NCI-H2029 treated with DMSO at 0.1 percent for 48 hours (cell line): ENCODE measurements around the gene TCF4.

Experiments used
- DNase-seq: peaks from one replicate; lab custom pipeline; 2025; lab: John Stamatoyannopoulos, UW

TCF4 gene

DNA sequence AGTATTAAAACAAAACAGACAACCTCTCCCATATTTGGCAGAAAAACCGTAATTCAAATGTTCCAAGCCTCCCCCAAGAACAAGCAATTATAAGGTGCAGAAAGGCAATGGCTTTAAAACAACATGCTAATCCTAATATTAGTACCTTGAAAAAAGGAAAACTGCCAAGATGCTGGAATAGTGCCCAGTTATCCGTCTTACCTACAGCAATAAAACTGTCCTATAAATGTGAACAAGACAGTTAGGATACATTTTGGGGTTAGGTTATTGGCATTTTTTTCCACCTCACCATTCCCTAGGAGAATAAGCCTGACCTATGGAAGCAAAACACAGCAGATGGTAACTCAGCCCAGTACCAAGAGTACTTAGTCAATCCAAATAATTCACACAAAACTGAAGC lies 83.2 kb downstream of the TCF4 start:
- no peak for DNase-seq

DNA sequence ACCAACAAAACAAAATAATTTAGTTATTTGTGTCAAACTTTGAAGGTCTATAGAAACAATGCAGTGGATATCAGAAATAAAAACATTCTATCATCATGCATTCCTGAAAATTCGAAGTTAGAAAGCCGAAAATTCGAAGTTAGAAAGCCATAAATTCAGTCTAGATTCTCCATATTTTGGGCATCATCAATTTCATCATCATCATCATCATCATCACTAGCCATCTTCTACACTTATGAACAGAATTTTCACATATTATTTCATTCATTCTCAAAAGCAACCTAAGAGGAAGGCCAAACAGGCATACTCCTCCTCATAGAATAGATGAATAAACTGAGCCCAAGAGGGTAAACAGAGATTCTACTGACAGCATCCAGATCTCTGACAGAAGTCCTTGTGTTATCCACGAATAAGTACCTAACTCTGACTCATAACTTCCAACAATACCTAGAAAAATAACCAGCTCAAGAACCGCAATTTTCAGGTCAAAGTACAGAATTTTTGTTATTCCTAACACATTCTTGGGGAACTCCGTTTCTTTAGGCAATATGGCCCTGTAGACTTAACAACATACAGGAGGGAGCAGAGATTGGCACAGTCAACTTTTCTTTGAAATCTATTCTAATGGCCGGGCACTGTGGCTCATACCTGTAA lies 84.7 kb downstream of the TCF4 start:
- DNase-seq = no peak

DNA sequence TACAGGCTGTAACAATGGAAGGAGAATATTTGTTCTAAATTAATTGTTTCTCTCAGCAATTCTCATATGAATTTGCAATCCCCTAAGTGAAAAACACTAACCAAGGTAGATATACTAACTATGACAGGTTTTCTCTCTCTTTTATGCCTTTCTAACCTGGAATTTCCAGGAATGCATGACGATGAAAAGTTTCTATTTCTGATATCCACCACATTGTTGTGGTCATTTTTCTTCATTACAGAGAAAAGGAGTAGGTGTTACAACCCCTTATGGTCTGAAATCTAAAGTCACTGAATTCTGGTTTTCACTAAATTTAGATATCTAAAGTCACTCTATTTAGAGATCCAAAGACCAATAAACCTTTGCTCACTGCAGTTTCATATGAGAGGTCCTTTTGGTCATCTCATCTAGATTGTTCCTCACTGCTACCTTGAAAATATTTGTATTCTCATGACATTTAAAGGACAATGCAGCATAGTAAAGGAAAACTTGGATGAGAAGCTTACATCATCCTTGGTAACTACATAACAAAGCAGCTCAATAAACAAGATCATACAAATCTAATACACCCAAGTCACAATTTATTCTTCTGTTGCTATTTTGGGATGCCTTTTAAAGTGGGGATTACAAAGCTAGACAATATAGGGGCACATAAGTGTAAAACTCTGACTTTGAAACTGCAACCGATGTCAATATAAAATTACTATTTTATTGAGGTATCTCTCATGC lies 85.8 kb downstream of the TCF4 start:
- DNase-seq = no peak

DNA sequence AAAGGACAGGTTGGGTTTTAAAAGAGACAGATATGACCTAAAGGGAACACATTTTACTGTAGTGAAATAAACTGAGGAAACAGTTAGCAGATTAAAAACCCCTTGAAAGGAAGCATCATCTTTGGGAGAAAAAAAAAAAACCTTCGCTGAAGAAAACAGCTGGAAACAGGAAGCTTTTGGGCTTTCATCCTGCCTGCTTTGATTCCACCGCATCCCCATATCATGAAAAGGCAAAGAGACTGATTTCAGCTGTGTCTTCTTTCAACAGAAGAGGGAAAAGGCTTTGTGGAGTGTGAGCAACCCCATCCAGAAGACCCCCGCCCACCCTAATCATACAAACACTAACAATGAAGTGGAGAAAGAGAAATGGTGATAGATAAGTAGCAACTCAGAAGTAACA lies 86.4 kb downstream of the TCF4 start:
- DNase-seq = no peak

DNA sequence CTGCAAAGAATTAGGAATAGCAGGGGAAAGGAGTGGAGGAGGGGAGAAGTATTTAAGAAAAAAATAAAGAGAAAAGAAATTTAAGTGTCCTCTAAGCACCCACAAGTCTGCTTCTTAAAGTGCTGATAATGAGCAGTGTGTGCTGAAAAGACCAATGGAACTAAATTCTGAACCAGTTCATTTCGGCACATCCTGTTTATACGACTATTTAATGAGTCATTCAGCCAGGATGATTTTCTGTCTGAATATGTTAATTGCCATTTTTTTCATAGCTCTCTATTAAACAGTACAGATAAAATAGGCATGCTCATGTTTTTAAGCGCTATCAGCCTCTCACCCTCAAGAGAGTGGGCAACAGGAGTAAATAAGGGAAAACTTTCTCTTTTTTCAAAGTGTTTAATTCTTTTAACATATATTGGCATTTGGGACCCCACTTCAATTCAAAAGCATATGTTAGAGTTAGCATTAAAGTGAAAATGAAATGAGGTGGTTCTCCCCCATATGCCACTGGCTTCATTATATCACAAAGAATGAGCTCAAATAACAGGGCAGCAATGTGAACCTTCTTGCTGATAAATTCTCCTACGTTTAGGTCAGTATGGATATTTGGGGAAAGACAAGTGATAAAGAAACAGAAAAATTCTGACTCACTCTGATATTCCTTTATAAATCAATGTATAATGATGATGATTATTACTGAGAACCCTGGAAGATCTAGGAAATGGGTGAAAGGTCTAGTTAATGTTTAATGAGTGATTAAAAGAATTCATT lies 87.5 kb downstream of the TCF4 start:
- no peak for DNase-seq

DNA sequence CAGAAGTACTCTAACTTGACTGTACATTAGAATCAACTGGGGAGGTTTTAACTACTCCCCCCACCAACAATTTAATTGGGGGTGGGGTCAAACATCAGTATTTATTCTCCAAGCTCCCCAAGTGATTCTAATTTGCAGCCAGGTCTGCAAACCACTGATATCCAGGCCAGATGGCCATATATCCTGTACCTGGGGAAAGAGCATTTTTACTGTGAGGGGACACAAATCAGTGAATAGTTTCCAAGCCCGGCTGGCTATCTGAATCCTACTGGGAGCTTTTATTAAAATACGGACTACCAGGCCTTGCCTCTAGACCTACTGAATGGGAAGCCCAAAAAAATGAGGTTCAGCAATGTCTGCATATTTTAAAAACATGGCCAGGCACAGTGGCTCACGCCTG lies 88.5 kb downstream of the TCF4 start:
- DNase-seq = no peak

DNA sequence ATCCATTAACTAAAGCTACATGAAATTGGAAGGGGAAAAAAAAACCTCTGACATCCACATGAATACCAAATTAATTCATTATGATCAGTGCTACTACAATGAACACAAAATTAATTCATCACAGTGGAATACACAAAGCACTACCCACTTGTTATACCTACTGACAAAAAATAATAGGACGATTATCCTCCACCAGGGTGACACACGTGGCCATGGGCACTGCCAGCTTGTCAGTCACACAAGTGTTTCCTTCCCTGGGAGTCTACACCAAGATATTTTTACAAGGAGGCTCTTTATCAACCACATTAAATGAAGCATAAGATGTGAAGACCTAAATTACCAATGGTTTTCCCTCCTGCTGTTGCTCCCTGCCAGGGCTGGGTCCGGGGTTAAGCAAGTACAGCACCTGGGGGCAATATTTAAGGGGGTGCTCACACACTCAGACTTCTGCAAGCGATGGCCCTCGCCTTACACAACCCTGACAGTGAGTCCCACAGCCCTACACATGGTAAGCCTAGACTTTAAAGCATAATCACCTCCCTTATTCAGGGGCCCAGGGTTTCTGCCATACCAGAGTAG lies 90.1 kb downstream of the TCF4 start:
- DNase-seq = no peak

DNA sequence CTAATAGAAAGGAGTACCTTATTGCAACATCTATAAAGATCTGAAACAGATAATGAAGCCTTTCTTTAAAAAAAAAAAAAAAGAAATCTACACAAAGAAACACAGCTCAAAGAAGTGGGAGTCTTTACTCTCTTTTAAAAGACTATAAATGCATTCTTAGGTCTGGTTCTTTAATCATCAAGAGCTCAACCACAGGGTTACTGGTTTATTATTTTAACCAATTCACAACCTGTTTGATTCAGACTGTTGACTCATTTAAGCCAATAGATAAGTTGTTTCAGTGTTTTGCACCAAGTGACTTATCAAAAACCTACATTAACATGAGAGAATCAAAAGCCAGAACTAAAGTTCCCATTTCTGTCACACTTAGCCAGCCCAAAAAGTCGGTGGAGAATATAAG lies 93.1 kb downstream of the TCF4 start:
- DNase-seq = no peak

DNA sequence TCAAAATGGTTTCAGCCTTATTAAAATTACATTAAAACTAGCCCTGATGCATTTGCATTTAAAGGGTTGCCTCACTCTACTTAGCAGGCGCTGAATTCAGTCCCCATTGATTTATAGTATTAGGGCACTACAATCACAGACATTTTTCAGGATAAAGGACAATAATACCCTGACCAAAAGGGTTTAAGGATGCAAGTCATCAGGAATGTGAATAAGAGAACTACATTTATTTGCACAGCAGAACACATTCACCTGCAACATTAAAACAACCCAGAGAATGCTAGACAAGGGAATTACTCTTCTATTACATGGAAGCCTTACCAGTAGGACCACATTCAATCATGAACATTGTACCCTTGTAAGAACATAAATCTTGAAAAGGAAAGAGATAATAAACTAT lies 93.6 kb downstream of the TCF4 start:
- DNase-seq = no peak

DNA sequence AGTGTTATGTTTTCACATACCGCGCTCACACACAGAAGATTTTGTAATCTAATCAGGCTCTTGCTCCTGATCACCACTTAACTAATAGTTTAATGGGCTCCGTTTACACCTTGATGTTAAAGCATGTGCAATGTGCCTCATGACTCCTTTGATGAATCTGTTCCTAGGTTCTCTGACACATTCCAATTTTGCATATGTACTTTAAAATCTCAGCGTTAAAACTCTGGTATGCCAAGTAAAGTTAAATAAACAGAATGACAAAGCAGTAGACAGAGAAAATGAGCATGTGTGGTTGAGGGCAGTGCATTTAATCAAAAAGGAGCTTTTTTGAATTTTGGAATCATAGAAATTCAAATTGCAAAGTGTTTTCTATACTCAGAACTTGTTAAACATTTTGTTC lies 96.4 kb downstream of the TCF4 start:
- DNase-seq = no peak

DNA sequence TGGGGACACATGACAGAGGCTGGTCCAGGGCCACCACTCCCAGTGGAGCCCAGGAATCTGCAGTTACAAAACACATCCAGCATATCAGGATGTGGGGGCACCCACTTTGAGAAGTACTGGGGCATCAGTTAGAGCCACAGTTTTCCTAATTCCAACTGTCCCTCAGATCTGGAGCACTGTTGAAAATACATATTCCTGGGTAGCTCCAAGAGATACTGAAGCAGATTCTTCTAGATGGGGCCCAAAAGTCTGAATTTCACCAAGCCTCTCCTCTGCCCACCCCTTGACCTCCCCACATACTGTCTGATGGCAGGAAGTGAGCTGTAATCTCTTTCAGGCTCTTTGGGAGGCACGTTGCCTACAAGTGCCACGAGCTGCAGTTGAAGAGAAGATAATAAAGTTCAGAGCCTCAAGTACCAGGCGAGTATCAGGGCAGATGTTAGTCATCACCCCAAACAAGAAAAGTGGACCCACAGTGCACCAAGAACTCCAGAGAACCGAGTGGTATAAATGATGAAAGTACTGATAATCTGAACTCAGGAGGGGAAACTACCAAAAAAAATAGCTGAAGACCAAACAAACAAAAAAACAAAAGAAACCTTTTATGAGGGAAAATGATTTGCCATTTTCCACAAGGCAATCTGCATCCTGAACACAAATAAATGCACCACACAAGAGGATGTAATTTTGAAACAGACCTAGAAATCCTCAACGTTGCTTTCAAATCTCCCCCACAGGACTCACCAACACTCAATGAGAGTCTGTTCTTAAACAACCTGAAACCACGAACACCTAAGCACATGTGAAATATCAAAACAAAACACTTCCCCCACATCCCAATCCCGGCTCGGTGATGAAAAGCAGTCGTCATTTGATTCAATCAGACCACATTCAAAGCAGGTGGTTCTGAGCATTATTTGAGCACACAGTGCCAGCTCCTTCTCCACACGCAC lies 98.7 kb downstream of the TCF4 start:
- DNase-seq = no peak

DNA sequence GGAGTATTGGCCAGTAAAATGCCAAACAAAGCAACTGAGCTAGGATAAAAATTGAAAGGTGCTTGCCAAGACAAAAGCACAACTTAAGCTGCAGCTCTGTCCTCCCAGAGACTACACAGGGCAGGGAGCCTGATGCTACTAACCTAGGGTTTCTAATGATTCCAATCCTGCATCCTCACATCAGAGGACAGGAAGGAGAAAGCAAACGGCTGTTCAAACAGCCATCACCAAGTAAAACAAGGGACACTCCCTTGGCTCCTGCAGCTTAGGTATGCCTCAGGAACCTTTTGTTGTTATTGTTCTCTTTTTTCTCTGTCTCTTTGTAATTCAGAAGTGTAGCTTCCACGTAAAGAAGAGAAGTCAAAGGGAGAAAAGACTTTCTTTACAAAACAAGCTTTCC lies 99.5 kb downstream of the TCF4 start:
- DNase-seq = no peak

DNA sequence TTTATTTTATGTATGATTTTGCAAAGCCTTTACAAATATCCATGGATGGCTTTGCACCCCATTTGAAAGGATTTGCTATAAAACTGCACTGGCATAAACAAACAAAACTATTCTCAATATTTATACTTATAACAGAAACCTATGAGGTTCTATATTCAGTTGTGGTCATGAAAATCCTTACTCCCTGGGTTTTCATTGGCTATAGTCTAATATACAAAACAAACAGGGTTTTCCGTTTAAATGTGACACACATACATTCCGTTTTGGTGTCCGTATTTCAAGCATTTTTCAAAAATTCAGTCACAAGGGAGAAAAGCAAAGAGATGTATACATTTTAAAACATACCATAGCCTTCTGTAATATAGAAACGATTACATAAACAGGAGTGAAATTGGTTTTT lies 100.0 kb downstream of the TCF4 start:
- no peak for DNase-seq

DNA sequence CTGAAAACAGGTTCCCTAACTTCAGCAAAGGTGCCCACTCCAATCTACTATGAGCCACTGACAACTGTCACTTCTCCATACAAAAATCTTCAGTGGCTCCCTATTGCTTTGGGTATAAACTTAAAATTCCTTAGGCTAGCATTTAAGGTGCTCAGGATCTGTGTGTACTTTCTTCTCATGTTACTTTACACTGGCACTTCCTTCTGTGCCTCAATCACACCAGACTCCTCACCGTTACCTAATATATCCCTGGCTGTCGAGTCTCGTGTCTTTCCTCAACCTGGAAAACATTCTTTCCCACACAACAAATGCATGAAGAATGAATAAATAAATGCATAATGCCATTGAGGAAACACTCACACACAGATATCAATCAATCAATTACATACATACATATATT lies 101.1 kb downstream of the TCF4 start:
- no peak for DNase-seq

DNA sequence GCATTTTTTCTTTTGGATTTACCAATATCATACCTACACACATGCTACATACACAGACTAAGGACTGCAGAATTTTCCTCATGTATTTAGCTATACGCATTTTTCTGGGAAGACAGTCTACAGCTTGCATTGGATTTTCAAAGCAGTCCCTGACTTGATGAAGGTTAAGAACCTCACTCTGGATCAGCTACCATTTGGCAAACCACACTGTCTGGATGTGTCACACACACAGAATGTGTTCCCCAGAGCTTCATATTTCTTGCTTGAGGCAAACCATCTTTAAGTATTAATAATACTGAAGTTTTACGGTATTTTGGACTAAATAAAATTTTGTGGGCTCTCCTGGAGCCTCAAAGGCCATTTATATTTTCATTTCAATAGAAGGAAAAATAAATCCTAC lies 102.3 kb downstream of the TCF4 start:
- no peak for DNase-seq

DNA sequence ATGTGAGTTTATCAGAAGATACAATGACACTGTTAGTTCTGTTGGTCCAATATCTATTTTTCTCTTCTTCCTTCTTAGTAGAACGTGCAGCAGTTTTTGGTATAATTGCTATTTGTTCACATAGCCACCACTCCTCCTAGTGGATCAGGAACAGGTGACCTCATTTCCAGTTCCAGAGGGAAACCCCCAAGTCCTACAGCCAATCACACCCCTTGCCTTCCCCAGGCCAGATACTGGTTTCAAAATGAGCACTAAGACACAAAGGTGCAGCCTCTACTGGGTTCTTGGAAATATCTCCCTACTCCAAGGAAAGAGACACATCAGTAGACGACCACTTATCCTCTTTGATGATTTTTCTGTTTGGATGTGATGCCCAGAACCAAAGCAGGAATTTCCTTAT lies 103.2 kb downstream of the TCF4 start:
- no peak for DNase-seq

DNA sequence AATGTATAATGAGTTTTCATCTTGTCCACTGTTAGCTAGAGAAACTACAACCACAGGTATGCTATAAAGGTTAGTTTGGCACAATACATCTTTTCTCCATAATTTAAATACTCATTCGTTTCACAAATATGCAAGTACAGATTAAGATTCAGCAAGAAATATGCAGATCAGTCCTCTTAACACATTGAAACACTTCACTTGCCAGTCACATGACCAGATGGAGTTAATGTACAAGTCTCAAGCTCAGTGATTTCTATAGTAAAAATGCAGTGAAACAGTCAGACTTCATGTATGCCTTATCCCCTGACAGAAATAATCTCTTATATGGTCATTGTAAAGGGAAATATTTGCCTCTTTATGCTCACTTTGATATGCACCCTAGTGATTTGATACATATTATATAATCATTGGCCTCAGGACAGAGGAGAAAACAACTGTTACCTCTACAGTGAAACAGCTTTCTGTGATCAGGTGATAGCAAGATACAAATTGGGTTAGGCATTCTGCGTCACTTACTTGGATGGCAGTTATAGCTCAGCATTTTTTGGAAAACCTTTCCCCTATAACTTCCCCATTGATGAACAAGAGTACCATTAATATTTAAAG lies 104.6 kb downstream of the TCF4 start:
- DNase-seq = no peak

DNA sequence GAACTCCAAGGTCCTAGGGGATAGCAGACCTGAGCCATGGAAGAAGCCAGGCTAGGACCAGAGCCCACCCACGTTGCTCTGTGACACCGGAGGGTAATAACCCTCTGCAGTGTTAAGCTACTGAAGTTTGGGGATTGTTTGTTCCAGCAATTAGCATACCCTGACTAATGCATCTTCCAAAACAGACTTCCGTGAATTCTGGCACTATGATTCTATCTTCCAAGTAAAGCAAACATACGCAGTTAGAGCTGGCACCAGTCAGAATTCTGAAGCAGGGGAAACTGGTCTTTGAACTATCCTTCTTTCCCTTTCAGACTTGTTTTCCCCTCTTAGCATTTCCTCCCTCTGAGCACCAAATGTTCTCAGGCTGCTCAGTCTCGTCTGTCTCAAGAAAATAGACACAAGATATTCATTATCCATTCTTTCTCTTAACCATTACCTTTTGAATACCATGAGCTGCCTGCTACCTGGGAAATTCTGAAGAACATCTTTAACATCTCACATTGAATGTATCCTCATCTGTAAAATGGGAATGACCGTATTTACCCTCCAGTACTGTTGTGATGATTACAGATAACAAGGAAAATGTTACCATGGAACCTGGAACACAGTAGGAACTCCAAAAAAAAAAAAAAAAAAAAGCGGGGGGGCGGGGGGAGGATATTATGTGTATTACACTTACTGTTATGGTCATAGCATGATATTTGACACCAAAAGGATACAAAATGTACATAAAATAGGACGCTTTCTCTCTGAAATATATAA lies 108.2 kb downstream of the TCF4 start:
- DNase-seq = no peak

DNA sequence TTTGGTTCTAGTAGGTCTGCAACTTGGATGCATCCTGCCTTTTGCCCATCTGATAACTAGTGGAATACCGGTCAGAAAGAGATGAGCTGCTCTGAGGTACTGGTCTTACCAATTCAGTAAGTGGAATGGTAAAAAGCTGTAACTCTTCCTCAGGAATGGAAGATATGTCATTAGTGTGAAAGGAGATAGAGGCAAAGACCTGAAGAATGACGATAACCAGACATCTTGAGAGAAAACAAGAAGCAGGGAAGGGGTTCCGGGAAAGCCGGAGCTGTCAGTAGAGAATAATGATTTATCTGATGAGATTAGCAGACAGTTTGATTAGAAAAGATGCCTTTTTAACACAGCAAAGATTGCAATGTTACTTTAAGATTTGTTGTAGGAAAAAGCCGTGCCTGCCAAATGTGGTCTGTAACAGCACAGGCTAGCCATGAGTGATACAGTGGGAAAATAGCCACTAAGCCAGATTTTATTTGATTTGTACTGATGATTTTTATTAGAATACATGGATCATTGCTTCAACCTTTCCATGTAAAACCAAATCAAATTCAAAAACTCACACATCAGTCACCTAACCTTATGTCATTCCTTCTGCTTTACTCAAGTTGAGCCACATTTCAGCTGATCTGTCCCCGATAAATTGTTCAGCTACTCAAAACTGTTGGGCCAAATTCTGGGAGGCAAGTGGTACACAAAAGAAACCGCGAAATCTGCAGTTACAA lies 110.0 kb downstream of the TCF4 start:
- no peak for DNase-seq

DNA sequence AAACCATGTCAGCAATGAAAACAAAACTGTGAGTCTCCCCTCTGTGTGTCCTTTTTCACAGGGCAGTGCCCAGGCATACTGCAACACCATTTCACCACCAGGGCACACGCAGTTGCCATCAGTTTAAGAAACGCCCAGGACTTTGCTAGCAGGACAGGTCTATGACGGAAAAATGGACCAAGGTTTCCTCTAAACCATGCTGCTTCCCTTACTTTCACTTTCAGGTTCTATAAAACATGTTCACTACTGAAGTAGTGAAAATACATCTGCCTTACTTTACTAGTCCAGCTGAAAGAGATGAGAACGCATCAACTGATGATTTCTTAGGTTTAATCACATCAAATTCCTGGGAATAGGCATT lies 110.5 kb downstream of the TCF4 start:
- no peak for DNase-seq
